GM18951 (cell line): ENCODE results near the gene CEACAM16.

Experiments used
- POLR2A ChIP-seq: IDR thresholded peaks from 4 replicates; pipeline ENCODE4 v1.6.1; 2011; ENCODE audit warnings: mild to moderate bottlenecking; ENCODE audit not compliant: insufficient read length, insufficient read depth; ENCODE audit errors: extremely low read depth
- in situ Hi-C: fragments of 300-500 bp; cut with MboI; formaldehyde crosslinking; loops from one replicate; pipeline ENCODE4 v1.12.0; 2022; ENCODE audit warnings: low sequenced_read_pairs, mixed read lengths, inconsistent platforms; ENCODE audit not compliant: unreplicated experiment

Gene CEACAM16

DNA sequence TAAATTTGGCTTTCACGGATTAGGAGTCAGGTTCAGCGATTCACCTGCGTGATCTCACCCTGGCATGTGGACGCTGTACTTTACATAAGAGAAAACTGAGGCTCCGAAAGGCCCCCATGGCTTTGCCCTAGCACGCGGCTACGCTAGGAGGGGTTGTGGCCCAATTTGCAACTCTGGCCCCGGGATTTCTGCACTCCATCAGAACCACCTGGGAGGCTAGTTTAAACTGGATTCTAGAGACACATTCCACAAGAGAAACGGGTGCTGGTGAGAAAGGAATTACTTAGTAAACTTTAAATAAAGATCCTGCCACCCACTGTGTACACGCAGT is 55.8 kb downstream of the CEACAM16 start:
- in situ Hi-C loops: no loop called here
- no peak for TF ChIP-seq POLR2A

DNA sequence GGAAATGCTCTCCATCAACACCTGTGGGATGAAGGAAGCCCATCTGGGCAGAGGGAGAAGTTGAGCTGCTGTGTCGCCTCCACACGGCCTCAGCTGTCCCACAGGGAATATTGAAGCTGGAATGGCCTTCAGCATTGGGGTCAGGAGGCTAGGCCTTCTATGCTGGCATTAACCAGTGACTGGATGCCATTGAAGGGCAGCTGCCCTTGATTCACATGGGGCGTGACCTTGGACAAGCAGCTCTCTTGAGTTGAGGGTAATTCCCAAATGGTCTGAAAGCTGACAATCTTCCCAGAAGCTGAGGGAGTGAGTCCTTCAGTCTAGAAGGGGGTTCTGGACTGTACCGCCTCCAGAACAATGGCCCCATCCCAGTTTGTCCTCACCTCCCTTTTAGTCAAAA is 56.3 kb downstream of the CEACAM16 start:
- no peak for TF ChIP-seq POLR2A
- in situ Hi-C loops: no loop called here

DNA sequence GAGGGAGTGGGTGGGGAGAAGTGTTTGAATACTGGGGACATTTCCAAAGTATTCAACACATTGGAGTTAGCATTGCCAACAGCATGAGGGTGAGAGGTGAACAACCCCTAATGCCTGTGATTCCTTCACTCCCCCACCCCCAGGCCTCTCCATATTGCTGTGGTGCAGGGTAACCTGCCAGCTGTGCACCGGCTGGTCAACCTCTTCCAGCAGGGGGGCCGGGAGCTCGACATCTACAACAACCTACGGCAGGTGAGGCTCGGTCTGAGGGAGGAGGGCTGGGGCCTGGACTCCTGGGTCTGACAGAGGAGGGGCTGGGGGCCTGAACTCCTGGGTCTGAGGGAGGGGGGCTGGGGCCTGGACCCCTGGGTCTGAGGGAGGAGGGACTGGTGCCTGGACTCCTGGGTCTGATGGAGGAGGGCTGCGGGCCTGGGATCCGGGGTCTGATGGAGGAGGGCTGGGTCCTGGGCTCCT is 57.2 kb downstream of the CEACAM16 start:
- in situ Hi-C loops: no loop called here
- no peak for TF ChIP-seq POLR2A

DNA sequence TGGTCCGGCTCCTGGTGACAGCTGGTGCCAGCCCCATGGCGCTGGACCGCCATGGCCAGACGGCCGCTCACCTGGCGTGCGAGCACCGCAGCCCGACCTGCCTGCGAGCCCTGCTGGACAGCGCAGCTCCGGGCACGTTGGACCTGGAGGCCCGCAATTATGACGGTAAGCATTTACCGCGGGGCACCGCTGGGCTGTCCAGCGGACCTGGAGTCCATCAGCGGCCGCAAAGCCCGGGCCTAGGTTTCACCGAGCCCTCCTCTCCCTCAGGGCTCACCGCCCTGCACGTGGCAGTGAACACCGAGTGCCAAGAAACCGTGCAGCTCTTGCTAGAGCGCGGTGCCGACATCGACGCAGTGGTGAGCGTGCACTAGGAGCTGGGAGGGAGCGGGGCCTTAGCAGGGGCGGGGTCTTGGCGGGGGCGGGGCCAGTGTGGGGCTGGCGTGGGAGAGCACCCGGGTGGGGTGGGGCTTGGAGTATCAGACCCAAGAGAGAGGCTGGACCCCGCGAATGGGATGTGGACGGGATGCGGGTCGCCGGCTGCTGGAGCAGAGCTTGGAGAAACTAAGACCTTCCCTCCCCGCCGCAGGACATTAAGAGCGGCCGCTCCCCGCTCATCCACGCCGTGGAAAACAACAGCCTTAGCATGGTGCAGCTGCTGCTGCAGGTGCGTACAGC is 58.2 kb downstream of the CEACAM16 start:
- in situ Hi-C loops: no loop called here
- no peak for TF ChIP-seq POLR2A

DNA sequence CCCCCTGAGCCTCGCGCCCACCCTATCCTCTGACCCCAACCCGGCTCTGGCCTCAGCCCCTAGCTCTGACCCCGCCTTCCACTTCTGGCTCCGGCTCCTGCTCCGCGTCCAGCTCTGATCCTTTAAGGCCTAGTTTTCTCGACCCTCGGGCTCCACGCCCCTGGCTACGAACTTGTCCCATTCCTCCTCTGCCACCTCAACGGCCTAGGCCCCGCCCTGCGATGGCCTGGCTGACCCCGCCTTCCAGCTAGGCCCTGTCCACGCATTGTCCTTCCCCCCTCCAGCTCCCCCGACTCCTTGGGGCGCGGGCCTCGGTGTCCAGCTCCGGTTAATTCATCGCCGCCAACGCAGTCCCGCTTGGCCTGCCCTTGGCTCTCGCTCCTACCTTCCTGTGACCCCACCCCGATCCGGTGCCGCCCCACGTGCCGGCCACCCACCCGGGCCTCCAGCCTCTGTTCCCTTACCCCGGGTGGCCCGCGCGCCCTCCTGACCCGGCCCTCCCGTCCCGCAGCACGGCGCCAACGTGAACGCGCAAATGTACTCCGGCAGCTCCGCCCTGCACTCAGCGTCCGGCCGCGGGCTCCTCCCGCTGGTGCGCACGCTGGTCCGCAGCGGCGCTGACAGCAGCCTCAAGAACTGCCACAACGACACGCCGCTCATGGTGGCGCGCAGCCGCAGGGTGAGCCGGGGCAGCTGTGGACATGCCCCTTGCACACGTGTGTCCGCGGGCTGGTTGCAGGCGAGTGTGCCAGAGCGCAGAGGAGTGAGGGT is 59.0 kb downstream of the CEACAM16 start:
- TF ChIP-seq POLR2A: no peak
- in situ Hi-C loops: no loop called here

DNA sequence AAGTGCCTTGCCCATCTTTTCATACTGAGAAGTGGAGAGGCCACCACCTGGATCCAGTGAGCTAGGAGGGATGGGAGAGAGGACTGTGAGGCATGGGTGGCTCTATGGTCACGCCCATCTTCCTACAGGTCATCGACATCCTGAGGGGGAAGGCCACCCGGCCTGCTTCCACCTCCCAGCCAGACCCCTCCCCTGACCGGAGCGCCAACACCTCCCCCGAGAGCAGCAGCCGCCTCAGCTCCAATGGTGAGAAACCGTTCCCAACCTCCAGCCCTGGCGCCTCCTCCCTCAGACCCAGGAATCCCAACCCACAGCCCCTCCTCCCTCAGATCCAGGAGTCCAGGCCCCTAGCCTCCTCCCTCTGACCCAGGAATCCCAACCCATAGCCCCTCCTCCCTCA is 59.6 kb downstream of the CEACAM16 start:
- TF ChIP-seq POLR2A: no peak
- in situ Hi-C loops: no loop called here

DNA sequence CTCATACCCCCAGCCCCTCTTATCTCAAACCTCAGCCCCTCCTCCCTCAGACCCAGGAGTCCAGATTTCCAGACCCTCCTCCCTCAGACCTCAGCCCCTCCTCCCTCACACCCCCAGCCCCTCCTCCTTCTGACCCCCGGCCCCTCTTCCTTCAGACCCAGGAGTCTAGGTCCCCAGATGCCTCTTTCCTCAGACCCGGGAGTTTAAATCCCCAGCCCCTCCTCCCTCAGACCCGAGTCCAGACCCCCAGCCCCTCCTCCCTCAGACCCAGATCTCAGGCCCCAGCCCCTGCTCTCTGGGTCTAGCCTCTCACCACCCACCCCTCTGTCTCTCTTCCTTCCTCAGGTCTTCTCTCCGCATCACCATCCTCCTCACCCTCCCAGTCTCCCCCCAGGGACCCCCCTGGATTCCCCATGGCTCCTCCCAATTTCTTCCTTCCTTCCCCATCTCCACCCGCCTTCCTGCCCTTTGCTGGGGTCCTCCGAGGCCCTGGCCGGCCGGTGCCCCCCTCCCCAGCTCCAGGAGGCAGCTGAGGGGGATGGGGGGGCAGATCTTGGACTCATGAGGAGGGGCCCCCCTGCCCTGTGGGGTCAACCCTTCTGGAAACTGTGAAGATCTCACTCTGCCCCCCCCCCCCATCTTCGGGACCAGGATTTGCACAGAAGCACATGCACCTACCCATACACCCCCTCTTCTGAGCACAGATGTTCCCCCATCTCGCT is 60.3 kb downstream of the CEACAM16 start:
- in situ Hi-C loops: no loop called here
- no peak for TF ChIP-seq POLR2A
